Hematopoietic multipotent progenitor cell treated with erythropoietin and hydrocortisone succinate and interleukin-3 and kit ligand, for 15 days (in vitro differentiated cells): ENCODE data around the gene TRIM7.
"Not testable (repeated sequence)": the region's sequence is repeated elsewhere in the genome, so short reads cannot be mapped to it uniquely, and the experiment has no call there.

Experiments used
- DNase-seq: peaks from one replicate; pipeline ENCODE4 v3.0.0-alpha.2; 2015; ENCODE audit warnings: low spot score

TRIM7 gene

GRCh38 chr5:181212934-181213333 lies 7.9 kb upstream of the TRIM7 start:
- no peak for DNase-seq

- DNase-seq: no peak
Measured at GRCh38 chr5:181212080-181212479, 7.1 kb upstream of the TRIM7 start.

GRCh38 chr5:181211208-181211607 lies 6.2 kb upstream of the TRIM7 start:
- no peak for DNase-seq

DNA sequence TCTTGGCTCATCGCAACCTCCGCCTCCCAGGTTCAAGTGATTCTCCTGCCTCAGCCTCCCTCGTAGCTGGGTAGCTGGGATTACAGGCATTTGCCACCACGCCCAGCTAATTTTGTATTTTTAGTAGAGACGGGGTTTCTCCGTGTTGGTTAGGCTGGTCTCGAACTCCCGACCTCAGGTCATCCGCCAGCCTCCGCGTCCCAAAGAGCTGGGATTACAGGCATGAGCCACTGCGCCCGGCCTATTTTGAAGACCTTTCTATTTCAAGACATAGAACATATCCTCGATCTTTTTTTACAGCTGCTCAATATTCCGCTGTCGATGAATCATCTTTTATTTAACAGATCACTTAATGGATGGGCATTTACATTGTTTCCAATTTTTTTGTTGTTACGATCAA lies 5.7 kb upstream of the TRIM7 start:
- not testable (repeated sequence) for DNase-seq

- not testable (repeated sequence) for DNase-seq
Measured at GRCh38 chr5:181210148-181210547, 5.2 kb upstream of the TRIM7 start.

DNA sequence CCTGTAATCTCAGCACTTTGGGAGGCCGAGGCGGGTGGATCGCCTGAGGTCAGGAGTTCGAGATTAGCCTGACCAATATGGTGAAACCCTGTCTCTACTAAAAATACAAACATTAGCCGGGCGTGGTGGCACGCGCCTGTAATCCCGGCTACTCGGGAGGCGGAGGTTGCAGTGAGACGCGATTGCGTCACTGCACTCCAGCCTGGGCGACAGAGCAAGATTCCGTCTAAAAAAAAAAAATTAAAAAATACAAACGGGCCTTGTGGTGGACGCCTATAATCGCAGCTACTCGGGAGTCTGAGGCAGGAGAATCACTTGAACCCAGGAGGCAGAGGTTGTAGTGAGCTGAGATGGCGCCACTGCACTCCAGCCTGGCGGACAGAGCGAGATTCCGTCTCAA lies 4.0 kb upstream of the TRIM7 start:
- DNase-seq: not testable (repeated sequence)

DNA sequence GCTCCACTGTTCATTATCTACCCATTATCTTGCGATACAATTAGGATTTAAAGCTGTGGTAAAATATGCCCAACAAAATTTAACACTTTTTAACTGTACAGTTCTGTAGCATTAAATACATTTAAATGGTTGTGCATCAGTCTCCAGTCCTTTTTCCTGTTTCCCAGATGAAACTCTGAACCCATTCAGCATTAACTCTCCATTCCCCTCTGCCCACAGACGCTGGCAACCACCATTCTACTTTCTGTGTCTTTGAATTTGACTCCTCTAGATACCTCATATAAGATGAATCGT lies 2.9 kb upstream of the TRIM7 start:
- no peak for DNase-seq

DNA sequence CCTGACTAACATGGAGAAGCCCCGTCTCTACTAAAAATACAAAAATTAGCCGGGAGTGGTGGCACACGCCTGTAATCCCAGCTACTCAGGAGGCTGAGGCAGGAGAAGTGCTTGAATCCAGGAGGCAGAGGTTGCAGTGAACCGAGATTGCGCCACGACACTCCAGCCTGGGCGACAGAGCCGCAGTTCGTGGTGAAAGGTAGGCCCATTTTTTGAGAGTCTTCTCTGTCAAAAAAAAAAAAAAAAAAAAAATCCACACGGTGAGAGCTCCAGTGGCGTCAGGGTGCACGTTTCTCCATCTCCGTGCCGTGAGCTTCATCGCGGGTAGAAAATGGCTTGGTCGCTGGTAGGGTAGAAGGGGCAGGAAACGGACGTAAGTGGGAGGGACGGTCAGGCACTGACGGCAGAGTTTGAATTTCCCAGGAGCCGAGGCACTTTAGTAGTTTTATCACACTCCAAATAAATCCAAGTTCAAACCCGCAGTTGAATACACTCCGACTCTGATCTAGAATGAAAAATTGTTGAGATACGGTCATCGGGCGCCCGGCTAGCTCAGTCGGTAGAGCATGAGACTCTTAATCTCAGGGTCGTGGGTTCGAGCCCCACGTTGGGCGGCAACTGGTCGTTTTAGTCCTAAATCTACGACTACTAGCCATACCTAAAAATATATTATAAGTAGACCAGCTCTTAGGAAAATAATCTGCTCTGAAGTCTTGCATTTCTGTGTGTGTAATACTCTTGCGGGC lies 2.4 kb upstream of the TRIM7 start:
- peak; percentile 66 for DNase-seq

DNA sequence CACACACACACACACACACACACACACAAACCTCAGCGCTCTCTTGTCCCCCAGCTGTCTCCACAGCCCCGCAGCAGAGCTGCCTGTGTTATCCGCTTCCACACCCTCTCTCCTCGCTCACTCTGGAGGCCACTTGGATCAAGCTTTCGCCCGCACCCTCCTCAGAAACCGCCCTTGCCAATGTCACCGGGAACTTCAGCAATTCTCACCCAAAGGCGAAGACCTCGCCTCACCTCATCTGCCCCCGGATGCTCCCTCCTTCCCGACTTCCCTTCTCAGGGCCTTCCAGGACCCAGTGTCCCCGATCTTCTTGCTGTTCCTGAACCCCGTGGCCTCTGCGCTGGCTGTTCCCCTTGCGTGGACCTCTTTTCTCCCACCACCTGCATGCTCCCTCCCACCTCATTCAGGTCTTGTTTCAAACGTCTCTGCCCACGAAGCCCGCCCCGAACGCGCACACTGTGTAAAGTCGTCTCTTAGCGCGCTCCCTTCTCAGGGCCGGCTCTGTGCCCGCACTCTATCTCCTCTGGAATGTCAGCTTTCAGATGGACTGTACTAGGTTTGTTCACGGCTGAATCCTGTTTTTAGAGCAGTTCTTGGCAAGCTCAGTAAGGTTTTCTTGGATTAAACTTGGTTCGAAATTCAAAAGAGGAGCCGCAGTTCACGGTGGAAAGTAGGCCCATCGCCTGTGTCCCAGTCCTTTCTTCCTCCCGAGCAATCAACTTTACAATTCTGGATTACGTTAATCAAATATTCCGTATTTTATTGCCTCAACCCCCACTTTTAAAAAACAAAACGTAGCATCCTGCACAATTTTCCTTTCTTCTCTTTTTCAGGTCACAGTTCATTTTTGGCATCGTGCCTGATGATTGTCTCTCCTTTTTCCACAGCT lies 1.0 kb upstream of the TRIM7 start:
- no peak for DNase-seq

DNA sequence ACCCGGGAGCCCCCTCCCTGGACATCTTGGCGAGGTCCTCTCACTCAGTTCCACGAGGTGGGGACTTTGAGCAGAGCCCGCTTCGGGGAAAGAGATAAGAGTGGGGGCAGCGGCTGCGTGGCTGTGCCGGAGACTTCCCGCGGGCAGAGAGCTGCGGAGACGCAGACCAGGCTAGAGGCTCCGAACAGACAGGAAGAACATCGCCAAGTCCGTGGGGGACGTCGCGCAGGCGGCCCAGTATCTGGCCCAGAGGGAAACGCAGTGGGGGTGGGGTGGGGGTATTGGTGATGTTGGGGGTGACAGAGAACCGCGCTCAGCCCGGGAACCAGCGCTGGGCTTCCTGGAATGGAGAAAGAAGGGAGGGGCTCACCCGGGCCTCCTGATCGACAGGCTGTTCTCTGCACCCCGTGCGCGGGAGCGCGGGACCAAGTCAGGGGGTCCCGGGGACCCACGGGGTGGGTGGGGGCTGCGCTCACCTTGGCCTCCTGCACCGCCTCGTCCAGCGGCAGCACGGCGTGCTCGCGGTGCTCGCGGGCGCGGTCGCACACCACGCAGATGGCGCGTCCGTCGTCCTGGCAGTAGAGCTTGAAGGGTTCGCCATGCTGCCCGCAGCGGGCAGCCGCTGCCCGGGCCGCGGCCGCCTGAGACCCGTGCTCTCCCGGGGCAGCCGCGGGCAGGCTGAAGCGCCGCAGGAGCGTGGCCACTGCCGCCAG lies 727 bp downstream of the TRIM7 start:
- DNase-seq: no peak

DNA sequence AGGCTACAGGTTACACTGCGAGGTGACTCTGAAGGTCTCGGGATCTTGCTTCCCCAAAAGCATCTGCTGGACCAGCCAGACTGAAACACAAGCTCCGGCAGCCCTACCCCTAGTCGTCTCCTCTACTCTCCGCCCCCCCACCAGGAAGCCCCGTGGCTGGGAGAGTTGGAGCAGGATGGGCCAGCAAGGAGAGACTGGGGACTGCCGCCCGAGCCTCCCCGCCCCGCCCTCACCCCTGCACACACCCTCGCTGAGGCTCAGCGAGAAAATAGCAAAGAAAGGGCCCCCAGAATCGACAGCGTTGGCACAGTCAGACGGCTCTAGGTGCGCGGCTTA lies 1.3 kb downstream of the TRIM7 start:
- DNase-seq: no peak

DNA sequence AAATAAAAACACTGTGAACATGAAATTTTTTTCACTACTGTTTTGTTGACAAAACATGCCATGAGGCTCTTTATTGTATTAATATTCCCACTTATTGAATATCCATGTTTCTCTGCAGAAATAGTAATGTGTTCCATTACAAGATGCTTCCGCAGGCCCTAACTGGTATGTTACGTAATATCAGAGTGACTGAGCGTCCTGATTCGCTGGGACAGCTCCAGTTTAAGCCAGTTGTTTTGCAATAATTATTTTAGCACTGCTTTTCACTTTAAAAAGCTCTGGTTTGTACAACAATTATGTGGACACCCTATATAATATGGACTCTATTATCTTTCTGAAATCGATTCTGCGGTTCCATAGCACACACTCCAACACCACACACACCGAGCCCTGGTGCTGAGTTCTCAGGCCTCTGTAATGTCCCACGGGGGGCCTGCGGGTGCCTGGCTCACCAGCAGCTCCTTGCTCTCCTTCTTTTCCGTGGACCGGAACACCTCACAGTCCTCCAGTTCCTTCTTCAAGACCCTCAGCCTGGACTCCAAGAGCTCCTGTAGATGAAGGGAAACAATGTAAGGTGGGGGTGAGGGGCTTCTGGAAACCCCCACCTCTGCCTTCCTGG lies 1.8 kb downstream of the TRIM7 start:
- no peak for DNase-seq

DNA sequence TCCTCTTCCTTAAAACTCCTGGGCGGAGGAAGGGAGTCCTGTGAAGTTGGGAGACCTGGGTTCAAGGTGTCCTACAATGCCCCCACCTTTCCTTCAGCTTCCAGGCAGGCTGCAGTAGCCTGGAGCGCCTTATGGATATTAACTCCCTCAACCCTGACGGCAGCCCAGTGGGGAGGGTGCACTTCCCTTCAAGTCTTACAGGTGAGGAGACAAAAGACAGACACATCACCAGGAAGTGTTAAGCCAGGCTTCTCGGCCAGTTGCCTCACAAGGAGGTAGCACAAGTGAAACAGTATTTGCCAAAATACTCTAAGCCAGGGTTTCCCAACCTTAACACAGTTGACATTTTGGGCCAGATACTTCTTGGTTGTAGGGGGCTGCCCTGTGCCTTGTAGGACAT lies 4.2 kb downstream of the TRIM7 start:
- no peak for DNase-seq

DNA sequence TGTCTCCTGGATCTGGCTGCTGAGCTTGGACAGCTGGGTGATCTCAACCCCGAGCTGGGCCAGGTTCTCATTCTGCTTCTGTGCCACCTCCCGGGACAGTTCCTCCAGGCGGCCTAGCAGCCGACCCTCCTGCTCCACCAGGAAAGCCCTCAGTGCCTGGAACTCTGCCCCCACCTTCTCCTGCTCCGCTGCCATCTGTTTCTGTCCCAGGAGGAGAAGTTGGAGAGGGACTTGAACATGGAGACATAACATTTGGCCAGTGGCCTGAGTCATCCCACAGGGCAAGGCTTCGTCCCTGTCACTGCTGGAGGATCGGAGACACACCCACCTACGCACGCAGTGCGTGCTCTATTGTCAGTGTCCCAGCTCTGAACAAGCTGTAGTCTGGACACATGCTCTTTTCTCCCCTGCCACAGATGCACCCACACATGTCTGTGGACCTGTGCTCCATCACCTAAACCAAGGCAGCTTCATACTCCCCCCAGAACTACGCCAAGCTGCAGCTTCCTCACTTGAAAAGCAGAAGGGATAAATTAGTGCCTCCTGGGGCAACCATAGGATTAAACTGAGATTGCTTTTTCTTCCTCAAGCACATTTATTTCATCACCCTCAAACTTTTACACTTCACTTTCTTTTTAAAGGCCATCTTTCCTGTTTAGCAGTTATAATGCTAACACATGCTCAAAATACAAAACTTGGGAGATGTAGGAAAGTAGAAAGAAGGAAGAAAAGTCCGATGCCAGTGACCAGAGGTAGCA lies 4.9 kb downstream of the TRIM7 start:
- no peak for DNase-seq

DNA sequence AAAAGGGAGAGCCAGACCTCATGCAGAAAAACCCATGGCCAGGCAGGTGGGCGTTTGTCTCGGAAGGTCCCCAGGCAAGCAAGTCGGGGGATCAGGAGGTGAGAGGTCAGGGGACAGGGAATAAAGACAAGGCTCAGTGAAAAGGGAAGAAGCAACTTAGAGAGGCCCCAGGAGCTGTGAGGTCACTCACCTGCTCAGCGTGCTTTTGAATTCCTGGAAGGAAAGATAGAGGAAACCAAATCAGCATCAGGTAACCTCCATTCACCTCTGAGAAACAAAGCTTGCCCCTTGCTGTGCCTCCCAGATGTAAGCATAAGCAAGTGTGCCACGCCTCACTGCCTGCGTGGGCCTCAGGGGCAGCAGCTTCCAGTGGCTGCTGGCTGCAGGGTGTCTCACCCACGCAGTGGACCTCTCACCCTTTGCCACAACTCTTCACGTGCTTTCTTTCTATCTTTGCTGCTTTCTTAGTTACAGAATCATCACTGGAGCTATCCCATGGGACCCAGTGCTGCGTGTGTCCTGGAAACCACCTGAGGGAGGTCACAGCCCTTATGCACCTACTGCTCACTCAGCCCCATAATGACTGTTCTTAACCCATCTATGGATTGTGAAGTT lies 6.0 kb downstream of the TRIM7 start:
- DNase-seq: no peak

DNA sequence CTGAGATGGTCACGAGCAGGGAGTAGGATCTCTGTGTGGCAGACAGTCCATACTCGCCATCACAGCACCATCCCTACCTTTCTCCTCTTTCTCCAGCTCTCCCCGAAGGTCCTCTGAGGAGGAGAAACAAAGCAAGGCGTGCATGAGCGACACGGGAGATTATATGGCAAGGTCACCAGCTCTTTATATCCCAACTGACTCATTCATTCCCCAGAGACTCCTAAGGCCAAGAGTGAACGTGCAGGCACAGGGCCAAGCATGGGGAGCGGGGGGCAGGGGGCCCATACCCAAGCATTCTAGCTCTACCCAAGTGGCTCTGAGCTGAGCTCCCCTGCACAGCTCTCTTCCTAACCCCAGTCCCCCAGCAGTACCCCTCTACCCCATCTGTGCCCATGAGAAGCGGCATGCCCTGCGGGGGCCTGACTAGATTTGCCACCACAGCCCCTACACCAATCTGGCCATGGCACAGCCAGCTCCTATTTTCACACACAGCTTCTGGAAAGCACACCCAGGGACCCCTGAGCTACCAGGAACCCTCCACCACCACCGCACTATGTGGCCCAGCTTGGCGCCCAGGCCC lies 6.8 kb downstream of the TRIM7 start:
- no peak for DNase-seq

GRCh38 chr5:181197326-181197951 lies 7.6 kb downstream of the TRIM7 start:
- no peak for DNase-seq

GRCh38 chr5:181195249-181195761 lies 9.7 kb downstream of the TRIM7 start:
- no peak for DNase-seq

- DNase-seq: peak; percentile 71
Measured at GRCh38 chr5:181194489-181195248, 10.3 kb downstream of the TRIM7 start.

GRCh38 chr5:181193656-181194055 lies 11.3 kb downstream of the TRIM7 start:
- DNase-seq: peak; percentile 62
